ENCODE data around the gene UBTF.

- no peak for TF ChIP-seq POLR2A (IDR thresholded peaks at IDR 0.05; ENCODE audit: low read depth, low read length)
- no peak for TF ChIP-seq FOS (IDR thresholded peaks at IDR 0.05; ENCODE audit: borderline replicate concordance, insufficient read depth, low read length)
- no peak for TF ChIP-seq CTCF (IDR thresholded peaks at IDR 0.05; ENCODE audit: extremely low read depth in 1 of 2, insufficient read depth in 1 of 2, low read depth in 1 of 2, low read length in 2 of 2)
- no peak for TF ChIP-seq EZH2 (IDR thresholded peaks at IDR 0.05; ENCODE audit: borderline replicate concordance, low read depth, low read length, severe bottlenecking)
- no peak for TF ChIP-seq JUN (IDR thresholded peaks at IDR 0.05; ENCODE audit: borderline replicate concordance, insufficient read depth, insufficient read length, low read depth)
- no peak for TF ChIP-seq POLR2AphosphoS5 (IDR thresholded peaks at IDR 0.05; ENCODE audit: insufficient read depth, low read depth, low read length)
- TF ChIP-seq MAX (IDR thresholded peaks at IDR 0.05; ENCODE audit: insufficient read depth, insufficient read length) = no peak
- TF ChIP-seq MYC (IDR thresholded peaks at IDR 0.05; ENCODE audit: low read depth, low read length) = no peak
- no peak for TF ChIP-seq GATA2 (IDR thresholded peaks at IDR 0.05; ENCODE audit: insufficient read depth, insufficient read length, low read depth, low read length)
Measured at GRCh38 chr17:44254361-44255095, 35.1 kb upstream of the UBTF start.
